SU-DHL-6 (cell line): Measurements from ENCODE around the gene MAGOH.

Source experiments
- H2AFZ ChIP-seq: fragments of 200-600 bp; sonication (generic); 2 replicates; pipeline ENCODE4 v1.6.1; 2014; ENCODE audit warnings: low read depth, mild to moderate bottlenecking, moderate library complexity, mixed read lengths, antibody characterized with exemption, low read length; ENCODE audit not compliant: severe bottlenecking
- H3F3A ChIP-seq: fragments of 200-600 bp; shearing (Covaris generic); 2 replicates; pipeline ENCODE4 v1.6.0; 2016; ENCODE audit warnings: antibody characterized with exemption, mild to moderate bottlenecking; ENCODE audit not compliant: insufficient read depth
- H3K27ac ChIP-seq: fragments of 200-600 bp; sonication (generic); 2 replicates; pipeline ENCODE4 v1.5.1; 2016; ENCODE audit warnings: low read depth, mild to moderate bottlenecking, low read length, moderate library complexity, mixed read lengths
- H3K27me3 ChIP-seq: fragments of 200-600 bp; sonication (generic), shearing (Covaris generic); 2 replicates; pipeline ENCODE4 v1.6.0; 2014; ENCODE audit warnings: mild to moderate bottlenecking, low read length
- H3K36me3 ChIP-seq: fragments of 200-600 bp; sonication (generic); 2 replicates; pipeline ENCODE4 v1.6.1; 2014; ENCODE audit warnings: mild to moderate bottlenecking, low read length, mixed read lengths
- H3K4me2 ChIP-seq: fragments of 300-600, 200-600 bp; shearing (Covaris generic), sonication (generic); 2 replicates; pipeline ENCODE4 v1.6.0; 2014; ENCODE audit warnings: low read length, low read depth, mild to moderate bottlenecking; ENCODE audit not compliant: poor library complexity, severe bottlenecking
- H3K4me3 ChIP-seq: fragments of 200-600 bp; sonication (generic); 2 replicates; pipeline ENCODE4 v1.5.1; 2014; ENCODE audit warnings: antibody characterized with exemption, low read length, mild to moderate bottlenecking, mixed read lengths; ENCODE audit not compliant: insufficient read depth, poor library complexity, severe bottlenecking
- H3K79me2 ChIP-seq: fragments of 200-600 bp; sonication (generic); 2 replicates; pipeline ENCODE4 v1.6.1; 2014; ENCODE audit warnings: mild to moderate bottlenecking, low read length, moderate library complexity; ENCODE audit not compliant: insufficient read depth
- H3K9ac ChIP-seq: fragments of 200-600 bp; sonication (generic); 2 replicates; pipeline ENCODE4 v1.7.0; 2014; ENCODE audit warnings: mild to moderate bottlenecking, low read length
- H3K9me2 ChIP-seq: fragments of 200-600 bp; sonication (generic); replicated peaks from 2 replicates; pipeline ENCODE4 v1.6.1; 2014; ENCODE audit warnings: low read length; ENCODE audit not compliant: insufficient read depth
- H3K9me3 ChIP-seq: fragments of 200-600 bp; sonication (generic); 2 replicates; pipeline ENCODE4 v1.6.1; 2014; ENCODE audit warnings: low read length, mixed read lengths; ENCODE audit not compliant: insufficient read depth
- H4K20me1 ChIP-seq: fragments of 200-600 bp; sonication (generic); 2 replicates; pipeline ENCODE4 v1.6.1; 2014; ENCODE audit warnings: low read depth, mild to moderate bottlenecking, antibody characterized with exemption, low read length, moderate library complexity, mixed read lengths
- EZH2phosphoT487 ChIP-seq: fragments of 200-600 bp; sonication (generic), shearing (Covaris generic); conservative IDR thresholded peaks from 2 replicates; pipeline ENCODE4 v1.6.1; 2018; ENCODE audit warnings: mild to moderate bottlenecking, antibody characterized with exemption, low read length, moderate library complexity, mixed read lengths
- TF ChIP-seq, protein P1 (sequence below): fragments of 200-600 bp; sonication (generic); IDR thresholded peaks from one replicate; pipeline ENCODE4 v1.5.1; 2017; ENCODE audit warnings: antibody characterized with exemption, mild to moderate bottlenecking, low read length, moderate library complexity; ENCODE audit not compliant: insufficient read depth, poor library complexity, severe bottlenecking

MAGOH gene

DNA sequence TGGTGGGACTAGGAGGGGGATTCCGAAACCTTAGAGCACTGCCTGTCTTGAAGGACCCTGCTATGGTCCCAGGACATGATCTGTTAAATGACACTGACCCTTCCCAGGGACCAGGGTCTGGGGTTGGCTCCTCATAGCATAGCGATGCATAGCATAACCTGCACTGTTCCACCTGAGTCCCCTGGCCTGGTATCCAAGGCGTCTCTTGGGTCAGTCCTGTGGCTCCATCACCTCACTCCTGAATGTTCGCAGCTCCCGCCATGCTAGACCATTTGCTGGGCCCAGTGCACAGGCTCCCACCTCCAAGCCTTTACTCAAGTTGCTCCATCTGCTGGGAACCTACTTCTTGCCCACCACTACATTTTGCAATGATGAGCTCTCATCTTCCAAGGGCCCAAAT is 39.0 kb upstream of the MAGOH start:
- no peak overlapping the region for H2AFZ ChIP-seq
- peaks cover 7% of the 10 kb centered on the region; the same call in 1 of the 2 replicates for H3F3A ChIP-seq
- no peaks in the 10 kb centered on the region for H3K79me2 ChIP-seq
- no peak overlapping the region for H3K4me2 ChIP-seq
- H3K9me2 ChIP-seq, result no peaks in the 10 kb centered on the region
- no peak overlapping the region for H3K27ac ChIP-seq
- H3K36me3 ChIP-seq, result no peaks in the 10 kb centered on the region
- TF ChIP-seq EZH2phosphoT487, result no peak
- H4K20me1 ChIP-seq, result no peaks in the 10 kb centered on the region
- no peak overlapping the region for H3K4me3 ChIP-seq
- no peak overlapping the region for H3K9ac ChIP-seq
- H3K27me3 ChIP-seq, result no peaks in the 10 kb centered on the region
- no peaks in the 10 kb centered on the region for H3K9me3 ChIP-seq

DNA sequence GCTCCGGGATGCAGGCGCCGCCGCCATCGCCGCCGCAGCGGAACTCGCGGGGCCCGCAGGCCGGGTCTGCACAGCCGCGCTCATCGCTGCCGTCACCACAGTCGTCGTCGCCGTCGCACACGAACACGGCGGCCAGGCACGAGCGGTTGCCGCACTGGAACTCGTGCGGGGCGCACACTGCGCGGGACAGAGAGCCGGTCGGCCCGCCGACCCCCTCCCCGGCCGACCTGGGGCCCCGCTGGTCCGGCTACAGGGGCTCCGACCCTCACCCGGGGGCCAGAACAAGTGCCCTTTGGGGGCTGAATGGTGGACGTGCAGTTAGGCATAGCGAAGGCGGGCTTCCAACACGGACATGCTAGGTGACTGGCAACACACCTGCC is 38.6 kb upstream of the MAGOH start:
- Histone ChIP-seq H3K27ac (no peak overlapping the region), H3K27me3 (no peaks in the 10 kb centered on the region), H3K4me3 (no peak overlapping the region), H2AFZ (no peak overlapping the region), H3K4me2 (no peak overlapping the region), H3K9me2 (no peaks in the 10 kb centered on the region), H4K20me1 (no peaks in the 10 kb centered on the region), H3K9me3 (no peaks in the 10 kb centered on the region), H3K9ac (no peak overlapping the region), H3F3A (peaks cover 7% of the 10 kb centered on the region; the same call in 1 of the 2 replicates), H3K36me3 (no peaks in the 10 kb centered on the region), H3K79me2 (no peaks in the 10 kb centered on the region)
- TF ChIP-seq EZH2phosphoT487, result no peak
- TF ChIP-seq, protein P1, sequence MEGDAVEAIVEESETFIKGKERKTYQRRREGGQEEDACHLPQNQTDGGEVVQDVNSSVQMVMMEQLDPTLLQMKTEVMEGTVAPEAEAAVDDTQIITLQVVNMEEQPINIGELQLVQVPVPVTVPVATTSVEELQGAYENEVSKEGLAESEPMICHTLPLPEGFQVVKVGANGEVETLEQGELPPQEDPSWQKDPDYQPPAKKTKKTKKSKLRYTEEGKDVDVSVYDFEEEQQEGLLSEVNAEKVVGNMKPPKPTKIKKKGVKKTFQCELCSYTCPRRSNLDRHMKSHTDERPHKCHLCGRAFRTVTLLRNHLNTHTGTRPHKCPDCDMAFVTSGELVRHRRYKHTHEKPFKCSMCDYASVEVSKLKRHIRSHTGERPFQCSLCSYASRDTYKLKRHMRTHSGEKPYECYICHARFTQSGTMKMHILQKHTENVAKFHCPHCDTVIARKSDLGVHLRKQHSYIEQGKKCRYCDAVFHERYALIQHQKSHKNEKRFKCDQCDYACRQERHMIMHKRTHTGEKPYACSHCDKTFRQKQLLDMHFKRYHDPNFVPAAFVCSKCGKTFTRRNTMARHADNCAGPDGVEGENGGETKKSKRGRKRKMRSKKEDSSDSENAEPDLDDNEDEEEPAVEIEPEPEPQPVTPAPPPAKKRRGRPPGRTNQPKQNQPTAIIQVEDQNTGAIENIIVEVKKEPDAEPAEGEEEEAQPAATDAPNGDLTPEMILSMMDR, result no peak

DNA sequence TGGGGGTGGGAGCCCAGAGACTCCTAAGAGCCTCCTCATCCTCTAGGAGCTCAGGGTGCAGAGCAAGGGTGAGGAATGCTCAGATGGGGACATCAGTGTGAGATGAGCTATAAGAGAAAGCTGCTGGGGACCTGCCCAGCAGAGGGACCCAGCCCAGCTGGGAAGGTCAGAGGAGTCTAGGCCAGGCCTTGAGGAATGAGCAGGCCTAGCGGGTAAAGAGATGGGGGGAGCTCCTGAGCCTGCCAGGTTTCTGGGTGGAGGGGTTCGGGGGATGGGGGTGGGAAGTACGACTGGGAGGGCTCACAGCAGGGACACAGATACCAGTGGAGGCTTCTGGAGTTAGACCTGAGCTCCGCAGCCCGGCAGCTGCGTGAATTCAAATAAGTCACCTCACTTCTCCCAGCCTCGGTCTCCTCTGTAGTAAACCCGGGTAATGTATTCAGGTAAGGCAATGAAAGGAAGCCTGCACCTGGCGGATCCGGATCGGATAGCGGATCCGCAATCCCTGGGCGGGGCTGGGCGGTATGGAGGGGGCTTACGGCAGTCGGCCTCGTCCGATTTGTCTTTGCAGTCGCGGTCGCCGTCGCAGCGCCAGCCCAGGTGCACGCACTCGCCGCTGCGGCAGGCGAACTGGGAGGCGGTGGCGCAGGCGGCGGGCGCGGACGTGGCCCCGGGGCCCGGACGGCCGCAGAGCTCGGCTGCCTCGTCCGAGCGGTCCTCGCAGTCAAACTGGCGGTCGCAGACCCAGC is 38.0 kb upstream of the MAGOH start:
- no peak overlapping the region for H3K4me3 ChIP-seq
- no peaks in the 10 kb centered on the region for H4K20me1 ChIP-seq
- H3F3A ChIP-seq, result peaks cover 7% of the 10 kb centered on the region; the same call in 1 of the 2 replicates
- H3K9ac ChIP-seq, result no peak overlapping the region
- no peak overlapping the region for H3K4me2 ChIP-seq
- H3K79me2 ChIP-seq, result no peaks in the 10 kb centered on the region
- H3K27me3 ChIP-seq, result no peaks in the 10 kb centered on the region
- no peak overlapping the region for H2AFZ ChIP-seq
- H3K9me2 ChIP-seq, result no peaks in the 10 kb centered on the region
- H3K36me3 ChIP-seq, result no peaks in the 10 kb centered on the region
- no peaks in the 10 kb centered on the region for H3K9me3 ChIP-seq
- no peak overlapping the region for H3K27ac ChIP-seq
- TF ChIP-seq EZH2phosphoT487, result no peak
- TF ChIP-seq, protein P1, result no peak

DNA sequence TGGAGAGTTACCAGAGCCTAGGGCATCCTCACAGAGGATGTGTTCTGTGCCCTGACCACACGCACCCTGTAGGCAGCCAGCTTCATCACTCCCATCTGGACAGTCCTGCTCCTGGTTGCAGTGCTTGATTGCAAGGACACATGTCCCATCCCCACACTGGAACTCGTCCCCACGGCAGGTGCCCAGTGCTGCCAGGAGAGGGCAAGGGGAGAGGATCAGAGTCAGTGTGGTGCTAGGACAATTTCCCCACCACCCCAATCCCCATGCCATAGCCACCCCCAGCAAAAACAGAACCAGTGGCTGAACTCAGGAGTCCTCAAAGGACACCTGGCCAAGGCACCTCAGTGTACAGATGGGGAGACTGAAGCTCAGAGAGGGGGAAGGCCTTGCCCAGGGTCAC is 37.2 kb upstream of the MAGOH start:
- Histone ChIP-seq H3K36me3 (no peaks in the 10 kb centered on the region), H3K4me2 (no peak overlapping the region), H3K27me3 (no peaks in the 10 kb centered on the region), H2AFZ (no peak overlapping the region), H3K9ac (no peak overlapping the region), H3K9me2 (no peaks in the 10 kb centered on the region), H4K20me1 (no peaks in the 10 kb centered on the region), H3K4me3 (no peak overlapping the region), H3K9me3 (no peaks in the 10 kb centered on the region), H3K79me2 (no peaks in the 10 kb centered on the region), H3K27ac (no peak overlapping the region), H3F3A (peaks cover 7% of the 10 kb centered on the region; the same call in 1 of the 2 replicates)
- TF ChIP-seq EZH2phosphoT487, result no peak
- TF ChIP-seq, protein P1, result no peak
